ENCODE results near the gene TOX2.

The TOX2 gene

GRCh38 chr20:43982886-43983285 is 68.2 kb downstream of the TOX2 start:
- H3K4me3 ChIP-seq (ENCODE audit: low read depth, low read length) = no peak overlapping the region
- TF ChIP-seq CTCF (IDR thresholded peaks at IDR 0.05; ENCODE audit: borderline replicate concordance, insufficient read depth, low read depth, low read length) = no peak

GRCh38 chr20:43983359-43983758 is 68.7 kb downstream of the TOX2 start:
- no peak overlapping the region for H3K4me3 ChIP-seq (ENCODE audit: low read depth, low read length)
- TF ChIP-seq CTCF (IDR thresholded peaks at IDR 0.05; ENCODE audit: borderline replicate concordance, insufficient read depth, low read depth, low read length) = peak; percentile 46; the same call in 1 of the 2 replicates

DNA sequence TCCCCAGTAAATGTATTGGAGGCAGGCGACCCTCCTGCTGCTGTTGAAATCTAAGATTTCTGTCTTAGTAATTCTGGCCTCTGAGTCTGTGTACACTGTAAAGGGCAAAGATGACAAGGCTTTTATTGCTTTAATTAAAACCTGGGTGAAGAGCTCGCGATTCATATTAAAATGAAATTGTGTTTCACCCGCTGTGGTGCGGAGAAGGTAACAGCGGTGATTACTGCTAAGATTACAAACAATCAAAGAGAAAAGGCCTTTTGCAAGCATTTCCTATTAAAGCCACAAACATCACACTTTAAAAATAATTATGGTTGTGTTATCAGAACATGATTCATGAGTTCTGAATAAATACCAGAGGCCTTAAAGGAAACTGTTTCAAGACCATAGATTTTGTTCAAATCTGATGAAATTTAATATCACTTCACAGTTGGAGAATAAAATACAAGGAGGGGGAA is 69.3 kb downstream of the TOX2 start:
- TF ChIP-seq CTCF (IDR thresholded peaks at IDR 0.05; ENCODE audit: borderline replicate concordance, insufficient read depth, low read depth, low read length) = no peak
- H3K4me3 ChIP-seq (ENCODE audit: low read depth, low read length) = no peak overlapping the region

- no peak overlapping the region for H3K4me3 ChIP-seq (ENCODE audit: low read depth, low read length)
- TF ChIP-seq CTCF (IDR thresholded peaks at IDR 0.05; ENCODE audit: borderline replicate concordance, insufficient read depth, low read depth, low read length) = no peak
Observed at GRCh38 chr20:43984587-43984986, 69.9 kb downstream of the TOX2 start.

DNA sequence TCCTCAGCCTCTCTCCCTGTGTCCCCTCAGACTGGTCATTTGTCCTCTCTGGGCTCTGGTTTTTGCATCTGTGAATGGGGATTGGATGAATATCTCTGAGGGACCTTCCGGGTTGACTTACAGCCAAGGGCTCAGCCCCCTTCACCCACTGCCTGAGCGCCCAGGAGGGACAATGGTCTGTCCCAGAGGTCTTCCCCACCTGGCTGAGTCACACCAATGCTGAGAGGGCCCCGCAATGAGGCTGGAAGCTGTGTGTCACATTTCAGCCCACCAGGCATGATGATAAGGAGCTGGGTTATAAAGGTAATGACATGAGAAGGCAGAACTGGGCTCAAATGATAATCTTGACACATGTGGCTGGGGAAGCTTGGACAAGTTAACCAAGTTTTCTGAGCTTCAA is 70.5 kb downstream of the TOX2 start:
- TF ChIP-seq CTCF (IDR thresholded peaks at IDR 0.05; ENCODE audit: borderline replicate concordance, insufficient read depth, low read depth, low read length) = no peak
- H3K4me3 ChIP-seq (ENCODE audit: low read depth, low read length) = no peak overlapping the region

- TF ChIP-seq CTCF (IDR thresholded peaks at IDR 0.05; ENCODE audit: borderline replicate concordance, insufficient read depth, low read depth, low read length) = no peak
- no peak overlapping the region for H3K4me3 ChIP-seq (ENCODE audit: low read depth, low read length)
Observed at GRCh38 chr20:43985608-43986316, 71.1 kb downstream of the TOX2 start.

- no peak overlapping the region for H3K4me3 ChIP-seq (ENCODE audit: low read depth, low read length)
- TF ChIP-seq CTCF (IDR thresholded peaks at IDR 0.05; ENCODE audit: borderline replicate concordance, insufficient read depth, low read depth, low read length) = no peak
Observed at GRCh38 chr20:43987018-43987417, 72.4 kb downstream of the TOX2 start.

Measured in GM12875 (cell line).